GM13976 (cell line): ENCODE results near the gene ZNF488.

Experiments
- DNase-seq: peaks from one replicate; pipeline ENCODE4 v3.0.0; 2012; ENCODE audit warnings: low spot score
- in situ Hi-C: fragments of 300-500 bp; cut with MboI; formaldehyde crosslinking; loops from one replicate; pipeline ENCODE4 v1.12.0; 2022; ENCODE audit warnings: low sequenced_read_pairs, mixed read lengths, inconsistent platforms; ENCODE audit not compliant: unreplicated experiment
- TF ChIP-seq, protein P1 (sequence below): IDR thresholded peaks from 2 replicates; pipeline ENCODE4 v1.5.1; 2012; ENCODE audit warnings: borderline replicate concordance, mild to moderate bottlenecking; ENCODE audit not compliant: insufficient read depth; ENCODE audit errors: extremely low read depth, missing control alignments, control extremely low read depth

The ZNF488 gene

DNA sequence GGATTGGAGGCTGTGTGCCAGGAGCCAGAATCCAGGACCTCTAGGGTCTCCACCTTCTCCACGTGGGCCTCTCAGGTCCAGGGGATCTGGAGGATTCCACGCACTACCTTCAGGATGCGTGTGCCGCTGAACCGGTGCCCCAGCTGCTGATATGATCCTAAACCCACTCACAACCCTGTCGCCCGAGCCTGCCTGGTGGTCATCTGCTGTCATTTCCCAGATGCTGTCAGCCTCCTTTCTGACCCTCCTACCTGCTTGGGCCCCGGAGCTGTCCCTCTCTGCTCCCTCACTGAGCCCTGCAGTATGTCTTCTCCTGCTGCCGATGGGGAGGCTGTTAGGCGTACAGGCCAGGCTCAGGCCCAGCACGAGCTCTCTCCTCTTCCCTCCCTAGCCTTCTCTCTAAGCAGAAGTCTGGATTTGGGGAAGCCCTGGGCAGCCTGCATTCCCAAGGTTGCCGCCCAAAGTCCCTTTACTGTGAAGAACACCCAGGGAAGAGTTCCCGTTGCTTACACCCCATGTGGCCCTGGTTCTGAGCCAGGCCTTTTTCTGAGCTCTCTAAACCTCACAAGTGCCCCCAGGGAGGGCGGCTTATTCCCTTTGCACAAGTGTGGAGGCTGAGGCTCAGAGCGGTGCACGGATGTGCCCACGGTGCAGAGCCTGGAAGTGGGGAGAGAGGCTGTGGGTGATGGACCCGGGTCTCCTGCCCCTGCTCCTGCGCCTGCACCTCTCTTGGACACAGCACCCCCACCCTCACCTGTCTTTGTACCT is 30.8 kb upstream of the ZNF488 start:
- TF ChIP-seq, protein P1, sequence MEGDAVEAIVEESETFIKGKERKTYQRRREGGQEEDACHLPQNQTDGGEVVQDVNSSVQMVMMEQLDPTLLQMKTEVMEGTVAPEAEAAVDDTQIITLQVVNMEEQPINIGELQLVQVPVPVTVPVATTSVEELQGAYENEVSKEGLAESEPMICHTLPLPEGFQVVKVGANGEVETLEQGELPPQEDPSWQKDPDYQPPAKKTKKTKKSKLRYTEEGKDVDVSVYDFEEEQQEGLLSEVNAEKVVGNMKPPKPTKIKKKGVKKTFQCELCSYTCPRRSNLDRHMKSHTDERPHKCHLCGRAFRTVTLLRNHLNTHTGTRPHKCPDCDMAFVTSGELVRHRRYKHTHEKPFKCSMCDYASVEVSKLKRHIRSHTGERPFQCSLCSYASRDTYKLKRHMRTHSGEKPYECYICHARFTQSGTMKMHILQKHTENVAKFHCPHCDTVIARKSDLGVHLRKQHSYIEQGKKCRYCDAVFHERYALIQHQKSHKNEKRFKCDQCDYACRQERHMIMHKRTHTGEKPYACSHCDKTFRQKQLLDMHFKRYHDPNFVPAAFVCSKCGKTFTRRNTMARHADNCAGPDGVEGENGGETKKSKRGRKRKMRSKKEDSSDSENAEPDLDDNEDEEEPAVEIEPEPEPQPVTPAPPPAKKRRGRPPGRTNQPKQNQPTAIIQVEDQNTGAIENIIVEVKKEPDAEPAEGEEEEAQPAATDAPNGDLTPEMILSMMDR, result no peak
- DNase-seq, result no peak
- in situ Hi-C loops, result no loop called here

DNA sequence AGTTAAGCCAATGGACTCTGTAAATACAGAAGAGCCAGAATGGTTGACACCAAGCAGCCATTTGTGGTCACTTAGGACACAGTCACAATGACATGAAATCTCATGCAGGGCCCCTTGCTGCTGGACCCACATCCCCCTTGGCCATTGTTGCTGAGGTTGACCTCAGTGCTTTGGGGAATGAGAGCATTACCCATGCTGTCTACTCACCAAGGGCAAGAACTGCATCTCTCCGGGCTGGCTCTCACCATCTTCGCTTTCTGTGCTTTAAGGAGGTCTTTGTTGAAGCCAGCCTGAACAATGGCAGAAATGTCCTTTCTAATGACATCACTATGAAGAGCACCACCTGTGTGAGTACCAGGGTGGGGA is 30.1 kb upstream of the ZNF488 start:
- in situ Hi-C loops, result no loop called here
- TF ChIP-seq, protein P1, result no peak
- DNase-seq, result no peak

DNA sequence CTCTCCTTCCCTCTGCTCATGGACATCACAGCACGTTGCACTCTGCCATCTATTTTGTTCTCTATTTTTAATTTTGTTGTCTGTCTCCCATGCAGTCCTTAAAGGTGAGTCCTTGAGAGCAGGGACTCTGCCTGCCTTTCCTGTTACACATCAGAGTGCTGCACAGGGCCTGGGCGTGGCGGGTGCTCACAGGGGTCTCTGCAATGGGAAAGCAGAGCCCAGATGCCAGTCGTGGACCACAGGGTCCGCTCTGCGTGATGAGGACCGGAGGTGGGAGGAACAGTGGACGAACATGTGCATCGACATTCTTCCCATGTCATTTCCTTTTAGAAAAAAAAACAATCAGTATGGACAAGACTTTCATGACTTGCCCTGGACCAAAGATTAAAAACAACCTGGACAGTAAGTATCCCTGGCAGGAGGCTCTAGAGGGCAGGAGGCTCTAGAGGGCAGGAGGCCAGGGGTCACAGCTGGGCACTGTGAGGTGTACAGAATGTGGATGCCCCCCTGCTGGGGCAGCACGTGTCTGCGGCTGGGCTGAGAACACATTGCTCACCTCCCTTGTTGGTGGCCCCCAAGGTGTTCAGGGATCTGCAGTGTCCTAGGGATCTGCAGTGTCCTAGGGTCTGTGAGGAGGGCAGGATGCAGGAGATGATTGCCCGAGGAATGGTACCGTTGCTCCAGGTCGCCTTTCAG is 29.6 kb upstream of the ZNF488 start:
- TF ChIP-seq, protein P1, result no peak
- no peak for DNase-seq
- in situ Hi-C loops, result no loop called here

DNA sequence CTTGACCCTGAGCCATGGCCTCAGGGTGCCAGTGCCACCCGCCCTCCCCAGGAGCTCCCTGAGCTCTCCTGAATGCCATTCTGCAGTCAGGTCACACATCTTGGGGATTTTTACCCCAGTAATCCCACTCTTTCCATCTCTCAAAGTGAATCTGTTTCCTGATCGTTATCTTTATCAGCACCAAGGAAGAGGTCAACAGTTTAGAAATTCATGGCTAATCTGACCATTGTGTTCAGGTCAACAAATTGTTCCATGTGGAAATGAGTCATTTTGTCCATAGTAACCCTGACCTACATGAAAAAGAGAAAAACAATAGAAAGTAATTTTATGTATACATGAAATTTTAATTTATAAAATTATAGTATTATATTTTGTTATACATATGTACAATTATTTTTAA is 28.8 kb upstream of the ZNF488 start:
- TF ChIP-seq, protein P1, result no peak
- DNase-seq, result no peak
- in situ Hi-C loops, result no loop called here

DNA sequence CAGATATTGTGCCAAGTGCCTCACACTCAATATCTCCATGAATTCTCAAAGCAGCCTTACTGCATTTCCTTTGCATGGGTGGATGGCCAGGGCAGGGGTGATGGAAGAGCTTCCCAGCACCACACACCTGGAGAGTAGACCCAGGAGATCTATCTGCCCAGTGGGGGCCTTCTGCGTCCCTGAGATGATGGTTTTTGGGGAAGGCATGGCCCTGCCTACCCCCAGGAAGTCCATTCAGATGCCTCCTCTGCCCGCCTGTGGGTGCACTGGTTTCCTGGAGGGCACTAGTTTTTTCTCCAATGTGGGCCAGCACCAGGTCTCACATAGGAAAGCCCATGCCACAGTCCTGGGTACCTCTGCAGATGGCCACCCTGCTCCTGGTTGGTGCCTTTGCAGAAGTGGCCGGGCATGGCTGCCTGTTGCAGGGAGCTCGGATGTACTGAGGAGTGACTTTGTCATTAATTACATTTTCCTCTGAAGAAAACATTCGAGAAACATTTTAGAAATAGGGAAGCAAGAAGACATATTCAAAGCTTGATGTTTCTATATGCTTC is 28.2 kb upstream of the ZNF488 start:
- TF ChIP-seq, protein P1, result no peak
- in situ Hi-C loops, result no loop called here
- no peak for DNase-seq

DNA sequence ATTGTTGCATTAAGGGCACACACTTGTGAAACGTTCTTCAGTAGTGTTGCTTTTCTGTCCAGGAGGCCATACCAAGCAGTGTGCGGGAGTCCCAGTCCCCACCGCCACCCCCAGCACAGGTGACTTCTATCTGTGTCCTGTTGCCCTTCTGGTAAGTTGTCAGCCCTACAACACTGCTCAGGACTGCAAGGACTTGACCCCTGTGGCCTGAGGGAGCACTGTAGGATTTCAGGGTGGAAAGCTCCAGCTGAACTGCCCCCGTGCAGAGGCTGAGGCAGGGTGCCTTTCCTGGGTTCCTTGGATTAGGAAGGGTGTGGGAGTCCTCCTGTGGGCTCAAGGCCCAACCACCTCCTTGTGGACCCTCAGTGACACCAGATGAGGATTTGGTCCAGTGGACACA is 26.8 kb upstream of the ZNF488 start:
- TF ChIP-seq, protein P1, result no peak
- in situ Hi-C loops, result no loop called here
- no peak for DNase-seq
